GM18858 (cell line): ENCODE data around the gene ZNF699.
"Not testable (repeated sequence)": the region's sequence is repeated elsewhere in the genome, so short reads cannot be mapped to it uniquely, and the experiment has no call there.

Experiments
- ATAC-seq: cut with Tn5 transposase; IDR thresholded peaks from one replicate; pipeline ENCODE4 v1.9.1; 2021; ENCODE audit not compliant: unreplicated experiment

Gene ZNF699

DNA sequence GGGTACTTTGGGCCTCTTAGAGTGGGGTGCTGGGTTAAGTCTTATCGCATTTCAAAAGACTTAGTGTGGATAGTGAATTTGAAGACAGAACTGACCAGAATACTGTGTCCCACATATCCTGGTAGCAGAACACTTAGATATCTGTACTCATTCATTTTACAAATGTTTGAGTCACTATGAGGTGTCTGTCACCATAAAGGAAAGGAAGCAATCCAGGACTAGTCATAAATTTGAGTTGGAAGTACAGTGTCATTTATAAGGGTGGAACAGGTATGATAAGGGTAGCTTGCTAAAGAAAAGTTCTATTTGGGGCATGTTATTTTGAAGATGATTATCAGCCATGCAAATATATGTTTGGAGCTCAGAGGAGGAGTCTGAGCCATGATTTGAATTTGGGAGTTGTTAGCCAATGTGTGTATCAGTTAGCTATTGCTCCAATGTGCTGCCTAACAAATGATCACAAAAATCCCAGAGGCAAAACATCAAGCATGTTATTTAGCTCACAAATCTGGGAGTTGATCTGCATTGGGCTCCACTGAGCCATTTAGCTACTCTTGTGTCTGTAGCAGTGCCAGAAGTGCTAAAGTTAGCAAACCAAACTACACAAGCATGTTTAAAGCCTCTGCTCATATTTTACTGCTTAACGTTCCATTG lies 20.3 kb downstream of the ZNF699 start:
- ATAC-seq = no peak

GRCh38 chr19:9283485-9283884 lies 26.2 kb downstream of the ZNF699 start:
- not testable (repeated sequence) for ATAC-seq

GRCh38 chr19:9251236-9251635 lies 58.4 kb downstream of the ZNF699 start:
- no peak for ATAC-seq

GRCh38 chr19:9250630-9251029 lies 59.0 kb downstream of the ZNF699 start, which contains the start of gene OR7E24:
Gene OR7E24, plus strand, starts transcription at chr19:9250930. Its CDS starts 114 bp downstream, at chr19:9251044.
- ATAC-seq = no peak
